EH (cell line): ENCODE measurements around the gene STX8.
A peak's percentile ranks its signal among the peaks of the same experiment; 100 is the strongest.

ENCODE experiments used
- DNase-seq: peaks from one replicate; pipeline ENCODE4 v3.0.0-alpha.2; 2015; ENCODE audit warnings: low read depth

STX8 gene

GRCh38 chr17:9239793-9240658 lies 335.6 kb downstream of the STX8 start:
- peak; percentile 69 for DNase-seq

GRCh38 chr17:9239246-9239792 lies 336.3 kb downstream of the STX8 start:
- DNase-seq = no peak

GRCh38 chr17:9238340-9239245 lies 337.0 kb downstream of the STX8 start:
- DNase-seq = no peak

GRCh38 chr17:9237661-9238301 lies 337.8 kb downstream of the STX8 start:
- no peak for DNase-seq

- no peak for DNase-seq
These were observed 338.6 kb downstream of the STX8 start for GRCh38 chr17:9237053-9237410.

GRCh38 chr17:9236286-9237052 lies 339.2 kb downstream of the STX8 start:
- DNase-seq = no peak

- no peak for DNase-seq
These were observed 340.3 kb downstream of the STX8 start for GRCh38 chr17:9235346-9235745.

- DNase-seq = no peak
These were observed 341.2 kb downstream of the STX8 start for GRCh38 chr17:9234389-9234945.

- no peak for DNase-seq
These were observed 341.9 kb downstream of the STX8 start for GRCh38 chr17:9233761-9234160.

- no peak for DNase-seq
These were observed 342.4 kb downstream of the STX8 start for GRCh38 chr17:9233271-9233599.

GRCh38 chr17:9232591-9233270 lies 342.9 kb downstream of the STX8 start:
- no peak for DNase-seq

GRCh38 chr17:9232155-9232475 lies 343.5 kb downstream of the STX8 start:
- DNase-seq = no peak

- DNase-seq = no peak
These were observed 344.0 kb downstream of the STX8 start for GRCh38 chr17:9231449-9232154.

- no peak for DNase-seq
These were observed 344.8 kb downstream of the STX8 start for GRCh38 chr17:9230861-9231260.

GRCh38 chr17:9230346-9230745 lies 345.3 kb downstream of the STX8 start:
- peak; percentile 37 for DNase-seq

GRCh38 chr17:9229826-9230201 lies 345.8 kb downstream of the STX8 start:
- no peak for DNase-seq

GRCh38 chr17:9229160-9229825 lies 346.3 kb downstream of the STX8 start:
- DNase-seq = no peak

- DNase-seq = peak; percentile 67
These were observed 347.0 kb downstream of the STX8 start for GRCh38 chr17:9228408-9229159.

- DNase-seq = no peak
These were observed 347.7 kb downstream of the STX8 start for GRCh38 chr17:9227819-9228407.
